Erythroblast (primary cell): ENCODE data around the gene LRRN4CL.
A peak's percentile ranks its signal among the peaks of the same experiment; 100 is the strongest.

ENCODE experiments used
- DNase-seq, 2 experiments: peaks; one replicate each; lab custom pipeline; 2025; lab: John Stamatoyannopoulos, UW
- GATA1 ChIP-seq: IDR thresholded peaks from 2 replicates; pipeline ENCODE4 v1.6.1; 2011; ENCODE audit warnings: low read depth, mild to moderate bottlenecking, control low read depth, low read length, moderate library complexity
- POLR2A ChIP-seq: IDR thresholded peaks from 2 replicates; pipeline ENCODE4 v1.6.1; 2011; ENCODE audit warnings: mild to moderate bottlenecking, low read length

The LRRN4CL gene

DNA sequence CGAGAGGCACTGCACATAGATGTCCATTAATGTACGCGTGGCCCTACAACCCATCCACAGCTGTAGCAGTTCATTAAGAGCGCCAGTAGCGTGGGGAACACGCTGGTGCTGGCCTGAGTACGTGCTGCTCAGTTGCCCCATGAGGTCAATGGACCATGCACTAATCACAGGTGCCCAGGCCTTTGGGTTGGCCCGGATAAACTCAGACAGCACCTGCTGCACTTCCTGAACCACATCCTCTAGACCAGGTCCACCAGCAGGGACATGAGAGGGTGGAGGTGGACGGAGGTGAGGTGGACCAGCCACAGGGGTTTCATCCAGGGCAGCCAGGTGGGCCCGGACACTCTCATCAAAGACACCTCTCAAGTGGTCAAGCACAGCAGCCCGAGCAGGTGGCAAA lies 39.8 kb downstream of the LRRN4CL start:
- DNase-seq: no peak
- TF ChIP-seq POLR2A (no peak), GATA1 (no peak)

GRCh38 chr11:62648967-62649364 lies 40.4 kb downstream of the LRRN4CL start:
- DNase-seq: no peak
- TF ChIP-seq POLR2A: no peak
- no peak for TF ChIP-seq GATA1

GRCh38 chr11:62648185-62648966 lies 41.0 kb downstream of the LRRN4CL start:
- TF ChIP-seq GATA1 (no peak), POLR2A (no peak)
- no peak for DNase-seq

DNA sequence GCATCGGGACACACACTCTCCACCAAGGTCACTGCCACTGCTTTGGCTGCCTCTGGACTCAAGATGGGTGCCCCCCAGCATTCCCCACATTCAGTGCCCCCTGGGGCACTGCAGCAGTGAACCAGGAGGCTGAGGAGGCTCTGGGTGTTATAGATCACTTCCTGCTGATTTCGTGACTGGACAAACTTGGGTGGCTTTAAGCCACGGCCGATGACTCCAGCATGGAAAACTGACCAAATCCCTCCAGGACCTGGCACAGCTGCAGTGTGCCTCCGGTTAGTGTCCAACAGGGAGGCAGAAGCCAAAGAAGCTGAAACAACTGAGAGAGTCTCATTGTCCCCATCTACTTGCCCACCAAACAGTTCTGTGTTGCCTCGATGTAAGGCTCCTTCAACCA lies 41.7 kb downstream of the LRRN4CL start:
- TF ChIP-seq POLR2A: no peak
- TF ChIP-seq GATA1: no peak

GRCh38 chr11:62646825-62647608 lies 42.3 kb downstream of the LRRN4CL start:
- no peak for DNase-seq
- TF ChIP-seq GATA1: no peak
- no peak for TF ChIP-seq POLR2A

More for the DNA sequence above, 41.7 kb downstream of the LRRN4CL start:
- no peak for DNase-seq

- peak; percentile 99 for DNase-seq
- no peak for TF ChIP-seq GATA1
- TF ChIP-seq POLR2A: peak; percentile 88
Measured at GRCh38 chr11:62645946-62646824, 43.1 kb downstream of the LRRN4CL start, which contains the start of gene GANAB. GANAB (minus strand) TSS chr11:62646613; CDS start chr11:62646599, 14 bp downstream.

- TF ChIP-seq GATA1: no peak
- no peak for TF ChIP-seq POLR2A
- peak in 1 of 2 experiments; percentile 64 for DNase-seq
Measured at GRCh38 chr11:62645671-62645945, 43.7 kb downstream of the LRRN4CL start.

GRCh38 chr11:62644220-62644619 lies 45.1 kb downstream of the LRRN4CL start:
- DNase-seq: no peak
- no peak for TF ChIP-seq POLR2A
- TF ChIP-seq GATA1: no peak
